Skeletal muscle cell (primary cell): ENCODE results near the gene PACS2.

Experiments used
- DNase-seq: peaks from one replicate; pipeline ENCODE4 v3.0.0-alpha.2; 2010; ENCODE audit warnings: low read depth
- H3K4me3 ChIP-seq: 2 replicates; pipeline ENCODE4 v1.5.1; 2011; ENCODE audit warnings: low read depth, mild to moderate bottlenecking, control low read depth, low read length, moderate library complexity

Gene PACS2

GRCh38 chr14:105392131-105393090 is 77.9 kb downstream of the PACS2 start:
- no peak for DNase-seq
- H3K4me3 ChIP-seq = no peak overlapping the region

- DNase-seq = no peak
- H3K4me3 ChIP-seq = no peak overlapping the region
Measured at GRCh38 chr14:105393151-105393550, 78.6 kb downstream of the PACS2 start.

GRCh38 chr14:105394714-105395537 is 80.4 kb downstream of the PACS2 start:
- DNase-seq = no peak
- no peak overlapping the region for H3K4me3 ChIP-seq

GRCh38 chr14:105395538-105395854 is 80.9 kb downstream of the PACS2 start:
- no peak for DNase-seq
- H3K4me3 ChIP-seq = no peak overlapping the region

- DNase-seq = no peak
- H3K4me3 ChIP-seq = peak overlapping the region; percentile 80
Measured at GRCh38 chr14:105397350-105397931, 82.9 kb downstream of the PACS2 start.

- peak within 1 kb of the TSS; percentile 80 for H3K4me3 ChIP-seq
- DNase-seq = peak; percentile 36
Measured at GRCh38 chr14:105398044-105398725, 83.6 kb downstream of the PACS2 start, which contains the start of gene TEX22. Gene TEX22, plus strand, starts transcription at chr14:105398538. Its CDS starts 803 bp downstream, at chr14:105399341.

- peak overlapping the region; percentile 80 for H3K4me3 ChIP-seq
- DNase-seq = no peak
Measured at GRCh38 chr14:105398726-105399465, 84.3 kb downstream of the PACS2 start.

- peak overlapping the region; percentile 80 for H3K4me3 ChIP-seq
- DNase-seq = no peak
Measured at GRCh38 chr14:105399466-105399775, 84.9 kb downstream of the PACS2 start.

- no peak for DNase-seq
- no peak overlapping the region for H3K4me3 ChIP-seq
Measured at GRCh38 chr14:105400016-105400415, 85.5 kb downstream of the PACS2 start.

GRCh38 chr14:105401699-105402098 is 87.2 kb downstream of the PACS2 start:
- DNase-seq = no peak

GRCh38 chr14:105408592-105408991 is 94.0 kb downstream of the PACS2 start:
- no peak overlapping the region for H3K4me3 ChIP-seq

More at GRCh38 chr14:105401699-105402098, 87.2 kb downstream of the PACS2 start:
- H3K4me3 ChIP-seq = no peak overlapping the region

GRCh38 chr14:105409364-105409763 is 94.8 kb downstream of the PACS2 start:
- DNase-seq = no peak
- H3K4me3 ChIP-seq = no peak overlapping the region

More at GRCh38 chr14:105408592-105408991, 94.0 kb downstream of the PACS2 start:
- DNase-seq = no peak

- DNase-seq = no peak
- peak overlapping the region; percentile 43 for H3K4me3 ChIP-seq
Measured at GRCh38 chr14:105410642-105411016, 96.1 kb downstream of the PACS2 start.

GRCh38 chr14:105411017-105411941 is 96.7 kb downstream of the PACS2 start:
- DNase-seq = no peak
- peak overlapping the region; percentile 43 for H3K4me3 ChIP-seq

GRCh38 chr14:105411985-105412770 is 97.6 kb downstream of the PACS2 start:
- DNase-seq = no peak
- H3K4me3 ChIP-seq = no peak overlapping the region

GRCh38 chr14:105412771-105413543 is 98.4 kb downstream of the PACS2 start:
- no peak overlapping the region for H3K4me3 ChIP-seq
- DNase-seq = no peak

GRCh38 chr14:105413544-105413886 is 99.0 kb downstream of the PACS2 start:
- H3K4me3 ChIP-seq = no peak overlapping the region
- no peak for DNase-seq
